ENCODE measurements around the gene ABCD3. TPM values are rescaled to one million over a fixed set of nuclear protein-coding genes. Genes with fewer than 3 reads are reported as not detected.

Gene ABCD3
- total and polyA plus RNA-seq, 2 of the 13 experiments (the other 11 are each of a cell fraction or from before 2014, with no cell fraction given) = 27.5 to 166 TPM

DNA sequence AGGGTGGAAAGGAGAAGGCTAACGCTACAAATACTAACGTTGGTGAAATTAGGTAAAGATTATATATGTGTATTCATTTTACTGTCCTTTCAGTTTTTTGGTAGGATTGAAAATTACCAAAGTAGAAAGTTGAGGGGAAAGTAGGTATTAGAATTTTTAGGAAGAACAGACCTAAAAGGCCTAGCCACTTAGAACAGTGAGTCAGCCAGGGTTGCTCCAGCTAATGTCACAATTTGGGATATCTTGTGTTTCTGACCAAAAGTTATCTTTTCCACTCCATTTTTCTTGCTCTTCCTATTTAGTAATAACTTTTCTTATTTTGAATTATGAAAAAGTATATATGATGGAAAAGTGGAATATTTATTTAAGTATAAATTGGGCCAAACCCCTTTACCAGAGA is 83.2 kb downstream of the ABCD3 start:
- Histone ChIP-seq H3K36me3 (replicated peaks in 1 of 2; ENCODE audit: control insufficient read depth in 1 of 2, insufficient read depth in 2 of 2, low read length in 2 of 2) (peaks cover 6 to 64% of the 10 kb centered on the region in 2 experiments), H3K4me3 (replicated peaks in 1 of 3; ENCODE audit: insufficient read depth in 1 of 3, low read depth in 2 of 3, low read length in 3 of 3) (no peak overlapping the region), H3K4me1 (ENCODE audit: insufficient read depth, low read length) (no peaks in the 10 kb centered on the region), H3K9ac (ENCODE audit: insufficient read depth, low read depth, low read length) (no peak overlapping the region), H2AFZ (ENCODE audit: low read length) (no peak overlapping the region), H3K4me2 (ENCODE audit: low read depth, low read length) (no peak overlapping the region), H3K27ac (ENCODE audit: extremely low read length, insufficient read depth, low read length) (no peak overlapping the region), H4K20me1 (ENCODE audit: insufficient read depth, low read length) (no peaks in the 10 kb centered on the region), H3K79me2 (ENCODE audit: insufficient read depth, low read length) (no peaks in the 10 kb centered on the region), H3K9me3 (ENCODE audit: low read length) (no peaks in the 10 kb centered on the region), H3K27me3 (ENCODE audit: control insufficient read depth in 1 of 2, insufficient read depth in 2 of 2, low read length in 2 of 2) (no peaks in the 10 kb centered on the region; a peak in 1 of 5 replicates)
- in situ Hi-C loops (cut with HindIII; ENCODE audit: extremely low pct_ligation_motif_present, low pct_unique_long_range_greater_than_20kb) (no loop called here), intact Hi-C loops (cut with micrococcal nuclease; ENCODE audit: unreplicated experiment) (no loop called here)
- BruUV-seq (replicated peaks) = no TSS peak
- ATAC-seq (no peak), FAIRE-seq (no peak), DNase-seq (ENCODE audit: low spot score) (no peak)
- POLR2A ChIA-PET = no interaction called here
- CTCF ChIA-PET (ENCODE audit: low intra/inter-chr PET ratio, low total read pairs) = no interaction called here
- WGBS (ENCODE audit: low lambda C conversion rate) = 95% methylated on average over 2 of the region's 2 CpGs
- TF ChIP-seq, protein P1, sequence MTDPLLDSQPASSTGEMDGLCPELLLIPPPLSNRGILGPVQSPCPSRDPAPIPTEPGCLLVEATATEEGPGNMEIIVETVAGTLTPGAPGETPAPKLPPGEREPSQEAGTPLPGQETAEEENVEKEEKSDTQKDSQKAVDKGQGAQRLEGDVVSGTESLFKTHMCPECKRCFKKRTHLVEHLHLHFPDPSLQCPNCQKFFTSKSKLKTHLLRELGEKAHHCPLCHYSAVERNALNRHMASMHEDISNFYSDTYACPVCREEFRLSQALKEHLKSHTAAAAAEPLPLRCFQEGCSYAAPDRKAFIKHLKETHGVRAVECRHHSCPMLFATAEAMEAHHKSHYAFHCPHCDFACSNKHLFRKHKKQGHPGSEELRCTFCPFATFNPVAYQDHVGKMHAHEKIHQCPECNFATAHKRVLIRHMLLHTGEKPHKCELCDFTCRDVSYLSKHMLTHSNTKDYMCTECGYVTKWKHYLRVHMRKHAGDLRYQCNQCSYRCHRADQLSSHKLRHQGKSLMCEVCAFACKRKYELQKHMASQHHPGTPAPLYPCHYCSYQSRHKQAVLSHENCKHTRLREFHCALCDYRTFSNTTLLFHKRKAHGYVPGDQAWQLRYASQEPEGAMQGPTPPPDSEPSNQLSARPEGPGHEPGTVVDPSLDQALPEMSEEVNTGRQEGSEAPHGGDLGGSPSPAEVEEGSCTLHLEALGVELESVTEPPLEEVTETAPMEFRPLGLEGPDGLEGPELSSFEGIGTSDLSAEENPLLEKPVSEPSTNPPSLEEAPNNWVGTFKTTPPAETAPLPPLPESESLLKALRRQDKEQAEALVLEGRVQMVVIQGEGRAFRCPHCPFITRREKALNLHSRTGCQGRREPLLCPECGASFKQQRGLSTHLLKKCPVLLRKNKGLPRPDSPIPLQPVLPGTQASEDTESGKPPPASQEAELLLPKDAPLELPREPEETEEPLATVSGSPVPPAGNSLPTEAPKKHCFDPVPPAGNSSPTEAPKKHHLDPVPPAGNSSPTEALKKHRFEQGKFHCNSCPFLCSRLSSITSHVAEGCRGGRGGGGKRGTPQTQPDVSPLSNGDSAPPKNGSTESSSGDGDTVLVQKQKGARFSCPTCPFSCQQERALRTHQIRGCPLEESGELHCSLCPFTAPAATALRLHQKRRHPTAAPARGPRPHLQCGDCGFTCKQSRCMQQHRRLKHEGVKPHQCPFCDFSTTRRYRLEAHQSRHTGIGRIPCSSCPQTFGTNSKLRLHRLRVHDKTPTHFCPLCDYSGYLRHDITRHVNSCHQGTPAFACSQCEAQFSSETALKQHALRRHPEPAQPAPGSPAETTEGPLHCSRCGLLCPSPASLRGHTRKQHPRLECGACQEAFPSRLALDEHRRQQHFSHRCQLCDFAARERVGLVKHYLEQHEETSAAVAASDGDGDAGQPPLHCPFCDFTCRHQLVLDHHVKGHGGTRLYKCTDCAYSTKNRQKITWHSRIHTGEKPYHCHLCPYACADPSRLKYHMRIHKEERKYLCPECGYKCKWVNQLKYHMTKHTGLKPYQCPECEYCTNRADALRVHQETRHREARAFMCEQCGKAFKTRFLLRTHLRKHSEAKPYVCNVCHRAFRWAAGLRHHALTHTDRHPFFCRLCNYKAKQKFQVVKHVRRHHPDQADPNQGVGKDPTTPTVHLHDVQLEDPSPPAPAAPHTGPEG (CRISPR knock-in tag; IDR thresholded peaks at IDR 0.05) = no peak
- no peak for TF ChIP-seq JUNB (CRISPR knock-in tag; IDR thresholded peaks at IDR 0.05; ENCODE audit: borderline replicate concordance)
- no peak for TF ChIP-seq SP4 (CRISPR knock-in tag; IDR thresholded peaks at IDR 0.05)
- TF ChIP-seq, protein P2, sequence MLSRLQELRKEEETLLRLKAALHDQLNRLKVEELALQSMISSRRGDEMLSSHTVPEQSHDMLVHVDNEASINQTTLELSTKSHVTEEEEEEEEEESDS (CRISPR knock-in tag; IDR thresholded peaks at IDR 0.05; ENCODE audit: borderline replicate concordance) = no peak
- TF ChIP-seq ZFP37 (CRISPR knock-in tag; IDR thresholded peaks at IDR 0.05; ENCODE audit: borderline replicate concordance) = no peak
- no peak for TF ChIP-seq SMAD9 (CRISPR knock-in tag; IDR thresholded peaks at IDR 0.05)
- TF ChIP-seq, protein P3, sequence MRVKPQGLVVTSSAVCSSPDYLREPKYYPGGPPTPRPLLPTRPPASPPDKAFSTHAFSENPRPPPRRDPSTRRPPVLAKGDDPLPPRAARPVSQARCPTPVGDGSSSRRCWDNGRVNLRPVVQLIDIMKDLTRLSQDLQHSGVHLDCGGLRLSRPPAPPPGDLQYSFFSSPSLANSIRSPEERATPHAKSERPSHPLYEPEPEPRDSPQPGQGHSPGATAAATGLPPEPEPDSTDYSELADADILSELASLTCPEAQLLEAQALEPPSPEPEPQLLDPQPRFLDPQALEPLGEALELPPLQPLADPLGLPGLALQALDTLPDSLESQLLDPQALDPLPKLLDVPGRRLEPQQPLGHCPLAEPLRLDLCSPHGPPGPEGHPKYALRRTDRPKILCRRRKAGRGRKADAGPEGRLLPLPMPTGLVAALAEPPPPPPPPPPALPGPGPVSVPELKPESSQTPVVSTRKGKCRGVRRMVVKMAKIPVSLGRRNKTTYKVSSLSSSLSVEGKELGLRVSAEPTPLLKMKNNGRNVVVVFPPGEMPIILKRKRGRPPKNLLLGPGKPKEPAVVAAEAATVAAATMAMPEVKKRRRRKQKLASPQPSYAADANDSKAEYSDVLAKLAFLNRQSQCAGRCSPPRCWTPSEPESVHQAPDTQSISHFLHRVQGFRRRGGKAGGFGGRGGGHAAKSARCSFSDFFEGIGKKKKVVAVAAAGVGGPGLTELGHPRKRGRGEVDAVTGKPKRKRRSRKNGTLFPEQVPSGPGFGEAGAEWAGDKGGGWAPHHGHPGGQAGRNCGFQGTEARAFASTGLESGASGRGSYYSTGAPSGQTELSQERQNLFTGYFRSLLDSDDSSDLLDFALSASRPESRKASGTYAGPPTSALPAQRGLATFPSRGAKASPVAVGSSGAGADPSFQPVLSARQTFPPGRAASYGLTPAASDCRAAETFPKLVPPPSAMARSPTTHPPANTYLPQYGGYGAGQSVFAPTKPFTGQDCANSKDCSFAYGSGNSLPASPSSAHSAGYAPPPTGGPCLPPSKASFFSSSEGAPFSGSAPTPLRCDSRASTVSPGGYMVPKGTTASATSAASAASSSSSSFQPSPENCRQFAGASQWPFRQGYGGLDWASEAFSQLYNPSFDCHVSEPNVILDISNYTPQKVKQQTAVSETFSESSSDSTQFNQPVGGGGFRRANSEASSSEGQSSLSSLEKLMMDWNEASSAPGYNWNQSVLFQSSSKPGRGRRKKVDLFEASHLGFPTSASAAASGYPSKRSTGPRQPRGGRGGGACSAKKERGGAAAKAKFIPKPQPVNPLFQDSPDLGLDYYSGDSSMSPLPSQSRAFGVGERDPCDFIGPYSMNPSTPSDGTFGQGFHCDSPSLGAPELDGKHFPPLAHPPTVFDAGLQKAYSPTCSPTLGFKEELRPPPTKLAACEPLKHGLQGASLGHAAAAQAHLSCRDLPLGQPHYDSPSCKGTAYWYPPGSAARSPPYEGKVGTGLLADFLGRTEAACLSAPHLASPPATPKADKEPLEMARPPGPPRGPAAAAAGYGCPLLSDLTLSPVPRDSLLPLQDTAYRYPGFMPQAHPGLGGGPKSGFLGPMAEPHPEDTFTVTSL (CRISPR knock-in tag; IDR thresholded peaks at IDR 0.05; ENCODE audit: borderline replicate concordance) = no peak
- no peak for TF ChIP-seq SOX5 (CRISPR knock-in tag; IDR thresholded peaks at IDR 0.05; ENCODE audit: borderline replicate concordance)

Measured in HepG2 (cell line).